CD4-positive, alpha-beta T cell treated with Interleukin-17A for 4 hours (primary cell): ENCODE results near the gene ELP4.
"Not testable (repeated sequence)": the region's sequence is repeated elsewhere in the genome, so short reads cannot be mapped to it uniquely, and the experiment has no call there.

Experiments
- DNase-seq: peaks from one replicate; pipeline ENCODE4 v3.0.0-alpha.2; 2020; ENCODE audit warnings: mixed read lengths

Gene ELP4

DNA sequence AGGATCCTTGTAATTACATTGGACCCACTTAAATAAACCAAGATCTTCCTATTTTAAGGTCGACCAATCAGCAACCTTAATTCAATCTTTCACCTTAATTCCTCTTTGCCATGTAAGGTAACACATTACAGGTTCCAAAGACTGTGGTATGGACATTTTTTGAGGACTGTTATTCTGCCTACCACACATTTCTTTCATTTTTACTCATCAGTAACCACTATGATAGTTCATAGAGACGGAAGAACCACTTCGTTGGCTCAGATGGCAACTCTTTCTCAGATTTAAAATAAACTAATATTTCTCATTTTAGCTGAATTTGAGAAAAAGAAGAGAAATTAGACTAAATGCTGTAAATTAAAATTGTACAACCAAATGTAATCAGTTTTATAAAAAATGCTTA lies 205.3 kb downstream of the ELP4 start:
- DNase-seq, result no peak

DNA sequence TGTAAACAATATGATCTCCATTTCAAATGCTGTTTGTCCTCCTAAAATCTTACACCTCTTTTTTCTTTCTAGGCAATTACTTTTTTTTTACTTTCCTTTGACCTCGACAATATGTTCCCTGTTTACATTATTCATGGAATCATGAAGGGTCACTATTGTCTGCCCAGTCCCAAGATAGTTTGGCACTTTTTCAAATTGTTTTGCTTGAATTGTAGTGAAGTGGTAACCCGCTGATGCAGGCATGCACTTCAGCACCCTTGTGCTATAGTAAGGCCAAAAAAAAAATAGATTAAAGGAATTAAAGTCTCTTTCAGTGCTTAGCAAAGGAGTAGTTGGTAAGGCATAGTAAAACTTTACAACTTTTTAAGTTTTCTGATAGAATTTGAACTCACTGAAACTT lies 210.7 kb downstream of the ELP4 start:
- DNase-seq, result no peak

DNA sequence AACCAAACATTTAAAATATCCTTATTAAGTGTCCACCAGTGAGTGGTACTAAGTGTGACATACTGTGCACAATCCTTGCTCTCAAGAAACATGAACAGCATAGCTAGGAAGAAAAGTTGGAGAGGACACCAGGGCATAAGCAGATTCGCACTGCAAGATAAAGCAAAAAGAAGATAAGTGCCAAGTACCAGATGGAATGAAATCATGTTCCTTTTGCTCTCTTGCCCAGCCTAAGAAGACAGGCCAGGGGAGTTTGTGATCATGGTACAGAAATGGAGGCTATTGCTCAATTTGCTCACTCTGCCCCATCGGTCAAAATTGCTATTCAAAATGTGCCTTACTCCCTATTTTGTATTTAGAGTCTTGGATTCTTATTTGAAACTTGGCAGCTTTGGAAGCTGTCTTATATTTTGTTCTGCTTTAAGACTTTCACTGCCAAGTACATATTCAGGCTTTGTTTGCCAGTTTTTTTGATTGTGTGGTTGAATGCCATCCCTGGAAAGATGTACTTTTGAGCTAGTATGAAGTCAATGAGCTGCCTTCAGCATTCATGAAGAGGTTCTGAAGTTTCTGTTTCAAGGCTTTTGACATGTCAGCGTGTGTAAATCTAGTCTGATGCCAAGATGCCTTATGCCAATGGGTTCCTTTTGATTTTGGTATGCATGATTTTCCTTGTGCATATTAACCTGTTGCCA lies 211.3 kb downstream of the ELP4 start:
- DNase-seq, result no peak

DNA sequence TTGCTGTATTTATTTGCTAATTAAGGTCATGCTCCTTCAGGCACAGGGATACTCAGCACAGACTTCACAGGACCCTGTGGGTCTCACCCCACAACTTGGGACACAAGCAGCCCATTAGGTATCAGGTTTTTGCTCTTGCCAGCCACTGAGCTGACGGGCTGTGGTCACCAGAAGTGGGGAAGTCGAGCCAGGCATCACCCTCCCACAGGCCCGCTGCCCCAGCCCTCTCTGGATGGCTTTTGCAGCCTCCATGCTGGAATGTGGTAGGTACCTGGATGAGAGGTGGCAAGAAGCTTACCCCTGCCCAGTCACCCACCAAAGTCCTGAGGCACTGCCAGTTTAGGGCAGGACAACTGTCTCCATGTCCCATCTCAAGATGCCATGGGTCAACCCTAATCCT lies 213.2 kb downstream of the ELP4 start:
- no peak for DNase-seq

DNA sequence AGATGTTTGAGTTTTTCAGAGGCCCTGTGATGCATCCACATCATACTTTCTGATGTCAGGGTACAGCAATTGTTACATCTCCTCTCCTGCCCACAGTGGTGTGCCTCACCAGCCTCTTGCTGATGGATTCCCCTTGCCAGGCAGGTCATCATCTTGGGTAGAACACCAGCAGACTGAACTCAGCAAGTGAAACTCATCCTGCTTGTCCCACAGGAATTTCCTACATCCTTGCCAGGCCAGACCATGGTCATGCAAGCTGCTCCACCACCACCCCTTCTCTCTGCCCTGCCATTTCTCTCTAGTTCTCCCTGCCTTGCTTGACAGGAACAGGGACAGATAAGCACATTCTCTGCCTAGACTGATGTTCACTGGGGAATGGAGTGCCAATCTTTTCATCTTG lies 215.6 kb downstream of the ELP4 start:
- no peak for DNase-seq

DNA sequence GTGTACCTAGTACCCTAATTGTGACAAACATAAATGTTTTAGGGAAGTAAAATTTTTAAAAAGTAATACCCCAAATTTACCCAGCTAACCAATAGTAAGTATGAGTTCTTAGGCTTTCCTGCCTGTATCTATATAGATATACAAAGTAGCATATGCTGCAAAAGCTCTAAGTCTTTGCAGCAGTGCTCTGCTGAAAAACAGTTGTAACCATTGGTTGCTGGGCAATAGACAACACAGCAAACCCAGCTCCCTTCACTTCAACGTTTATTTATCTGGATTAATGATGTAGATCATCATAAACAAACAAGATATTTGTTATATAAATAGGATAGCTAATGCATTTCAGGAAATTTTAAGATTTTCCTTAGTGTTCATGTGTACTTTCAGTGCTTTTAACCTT lies 218.9 kb downstream of the ELP4 start:
- no peak for DNase-seq

DNA sequence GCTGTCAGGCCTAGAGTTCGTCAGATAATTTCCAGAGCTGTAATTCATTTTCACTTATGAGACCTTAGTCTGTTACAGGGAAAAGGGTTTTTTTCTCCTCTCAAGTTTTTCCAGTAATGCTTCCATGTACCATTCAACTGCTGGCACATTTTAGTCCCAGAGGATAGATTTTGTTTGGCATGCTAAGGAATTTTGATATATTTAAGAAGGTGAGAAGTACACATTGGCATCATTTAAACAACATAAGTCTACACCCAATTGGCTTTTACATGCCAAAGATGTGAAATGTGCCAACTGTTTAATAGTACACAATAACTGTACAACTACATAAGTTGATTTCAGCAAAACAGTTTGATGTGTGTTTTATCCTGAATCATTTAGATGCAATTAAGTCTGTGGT lies 230.6 kb downstream of the ELP4 start:
- no peak for DNase-seq

DNA sequence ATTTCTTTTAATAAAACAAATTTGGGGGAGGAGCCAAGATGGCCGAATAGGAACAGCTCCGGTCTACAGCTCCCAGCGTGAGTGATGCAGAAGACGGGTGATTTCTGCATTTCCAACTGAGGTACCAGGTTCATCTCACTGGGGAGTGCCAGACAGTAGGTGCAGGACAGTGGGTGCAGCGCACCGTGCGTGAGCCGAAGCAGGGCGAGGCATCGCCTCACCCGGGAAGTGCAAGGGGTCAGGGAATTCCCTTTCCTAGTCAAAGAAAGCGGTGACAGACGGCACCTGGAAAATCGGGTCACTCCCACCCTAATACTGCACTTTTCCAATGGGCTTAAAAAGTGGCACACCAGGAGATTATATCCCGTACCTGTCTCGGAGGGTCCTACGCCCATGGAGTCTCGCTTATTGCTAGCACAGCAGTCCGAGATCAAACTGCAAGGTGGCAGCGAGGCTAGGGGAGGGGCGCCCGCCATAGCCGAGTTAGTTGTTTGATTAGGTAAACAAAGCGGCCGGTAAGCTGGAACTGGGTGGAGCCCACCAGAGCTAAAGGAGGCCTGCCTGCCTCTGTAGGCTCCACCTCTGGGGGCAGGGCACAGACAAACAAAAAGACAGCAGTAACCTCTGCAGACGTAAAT lies 231.3 kb downstream of the ELP4 start:
- not testable (repeated sequence) for DNase-seq

DNA sequence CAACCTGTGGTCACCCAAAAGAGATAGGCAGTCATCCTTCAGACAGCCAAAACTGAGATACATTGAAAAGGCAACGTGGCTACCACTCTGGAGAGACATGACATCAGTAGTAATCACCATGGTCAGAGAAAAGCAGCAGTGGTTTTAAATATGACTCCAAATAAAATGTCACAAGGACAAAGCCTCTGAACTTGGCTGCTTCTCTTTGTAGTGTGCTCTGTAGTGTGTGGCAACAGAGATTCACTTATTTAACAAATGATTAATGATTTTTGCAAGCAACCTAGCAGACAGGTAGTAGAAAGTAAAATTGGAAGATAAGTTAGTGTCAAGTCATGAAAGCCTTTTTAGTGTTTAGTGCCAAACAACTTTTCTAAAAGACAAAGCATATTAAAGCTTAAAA lies 238.0 kb downstream of the ELP4 start:
- no peak for DNase-seq

DNA sequence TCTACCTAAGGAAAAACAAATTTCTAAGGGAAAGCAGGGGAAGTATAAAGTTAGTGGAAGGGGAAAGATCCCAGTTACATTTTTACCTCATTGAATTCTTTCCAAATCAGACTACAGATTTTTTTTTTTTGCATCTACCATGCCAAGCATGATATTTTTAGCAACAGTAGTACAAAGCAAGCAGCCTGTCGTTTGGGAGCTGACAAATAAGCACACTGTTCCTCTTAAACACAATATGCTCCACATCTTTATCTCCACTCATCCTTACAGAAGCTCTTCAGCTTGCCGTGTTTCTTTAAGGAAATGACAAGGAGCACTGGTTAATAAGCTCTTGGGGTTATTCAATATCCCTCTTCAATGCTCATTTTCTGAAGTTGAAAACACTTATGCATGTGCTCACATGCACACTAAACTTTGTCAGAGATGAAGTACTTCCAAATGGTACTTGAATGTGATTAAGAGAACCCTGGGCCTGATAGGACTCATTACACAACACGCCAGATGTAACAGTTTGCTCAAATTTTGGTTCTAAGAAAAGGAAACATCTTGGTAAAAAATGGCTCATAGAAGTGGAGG lies 247.8 kb downstream of the ELP4 start:
- no peak for DNase-seq

DNA sequence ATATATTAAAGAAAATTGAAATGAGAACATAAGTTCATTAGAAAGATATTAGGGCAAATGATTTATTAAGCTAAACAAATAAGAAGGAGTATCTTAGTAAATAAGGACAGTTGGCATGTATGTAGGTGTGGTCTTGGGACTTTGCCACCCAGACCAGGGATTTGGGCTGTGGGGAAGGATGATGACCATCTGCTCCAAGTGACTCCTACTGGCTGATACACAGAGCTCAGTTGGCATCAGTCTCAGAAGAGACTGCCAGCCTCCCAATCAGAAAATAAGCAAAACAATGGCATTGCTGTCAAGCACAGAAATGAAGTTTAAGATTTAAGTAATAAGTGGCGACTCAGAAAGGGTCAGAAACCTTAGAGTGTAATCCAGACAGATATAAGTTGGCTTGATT lies 252.1 kb downstream of the ELP4 start:
- no peak for DNase-seq

DNA sequence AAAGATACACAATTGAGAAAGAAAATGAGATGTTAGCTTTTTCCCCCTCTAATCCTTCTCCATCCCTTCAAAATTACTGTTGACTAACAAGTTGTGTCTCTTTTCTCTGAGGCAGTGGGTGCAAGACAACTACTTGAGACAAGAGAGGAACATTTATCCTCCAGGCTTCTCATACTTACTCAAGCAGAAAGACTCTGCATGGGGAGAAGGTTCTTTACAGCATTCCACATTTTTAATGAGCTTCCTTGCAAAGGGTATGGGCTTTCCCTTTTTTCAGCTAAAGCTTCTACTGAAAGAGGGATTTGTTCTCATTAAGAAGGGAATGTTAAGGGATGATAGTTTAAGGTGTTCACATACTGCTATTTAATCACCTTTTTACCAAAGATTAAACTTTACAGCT lies 253.7 kb downstream of the ELP4 start:
- no peak for DNase-seq

DNA sequence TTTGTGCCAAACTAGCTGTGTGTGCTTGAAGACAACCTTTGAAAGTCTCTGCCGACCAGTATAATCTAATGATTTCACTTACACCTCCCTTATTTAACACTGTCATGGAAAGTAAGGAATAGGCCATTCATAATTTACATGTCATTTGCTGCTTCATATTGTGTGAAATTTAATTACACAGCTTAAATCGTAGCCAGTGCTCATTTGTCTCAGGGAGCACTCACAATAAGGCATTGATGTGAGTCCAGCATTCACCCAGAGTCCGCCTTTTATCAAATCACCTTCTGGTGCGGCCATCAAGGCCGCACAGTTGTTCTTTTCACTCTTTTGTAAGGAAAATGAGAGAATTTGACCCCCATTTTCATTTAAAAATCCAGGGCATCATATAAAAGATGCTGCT lies 254.7 kb downstream of the ELP4 start:
- no peak for DNase-seq

DNA sequence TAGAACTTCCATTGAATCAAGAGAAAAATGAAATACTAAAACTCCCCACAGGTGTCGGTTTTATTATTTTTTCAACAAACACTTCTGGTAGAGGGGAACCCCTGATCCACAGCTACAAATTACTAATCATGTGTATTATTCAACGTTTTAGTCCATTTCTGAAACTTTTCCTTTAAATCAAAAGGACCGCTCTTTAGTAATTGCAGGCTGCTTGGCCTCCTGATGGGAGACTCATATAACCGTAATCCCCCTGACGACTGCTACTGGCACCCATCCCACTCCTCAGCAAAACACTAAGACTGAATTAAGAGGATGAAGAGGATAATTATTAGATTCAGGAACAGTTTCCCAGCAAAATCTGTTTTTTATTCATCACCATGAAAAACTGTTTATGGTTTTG lies 255.2 kb downstream of the ELP4 start:
- DNase-seq, result no peak

DNA sequence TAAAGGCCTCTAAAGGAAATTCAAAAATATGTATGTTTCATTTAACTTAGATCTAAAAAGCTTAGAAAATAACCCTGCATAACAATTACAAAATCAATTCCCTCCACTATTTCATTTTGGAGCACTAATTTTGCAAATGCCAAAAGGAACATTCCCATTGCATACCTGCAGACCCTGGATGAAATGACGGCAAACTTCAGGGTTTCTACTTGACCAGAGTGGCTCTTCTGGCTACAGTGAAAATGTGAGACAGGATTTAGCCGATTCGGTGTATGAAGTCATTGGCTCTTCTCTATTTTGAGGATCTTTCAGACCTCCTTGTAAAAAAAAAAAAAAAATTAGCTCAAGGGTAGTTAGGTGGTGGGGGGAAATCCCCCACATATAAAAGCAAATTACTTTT lies 257.5 kb downstream of the ELP4 start:
- no peak for DNase-seq

DNA sequence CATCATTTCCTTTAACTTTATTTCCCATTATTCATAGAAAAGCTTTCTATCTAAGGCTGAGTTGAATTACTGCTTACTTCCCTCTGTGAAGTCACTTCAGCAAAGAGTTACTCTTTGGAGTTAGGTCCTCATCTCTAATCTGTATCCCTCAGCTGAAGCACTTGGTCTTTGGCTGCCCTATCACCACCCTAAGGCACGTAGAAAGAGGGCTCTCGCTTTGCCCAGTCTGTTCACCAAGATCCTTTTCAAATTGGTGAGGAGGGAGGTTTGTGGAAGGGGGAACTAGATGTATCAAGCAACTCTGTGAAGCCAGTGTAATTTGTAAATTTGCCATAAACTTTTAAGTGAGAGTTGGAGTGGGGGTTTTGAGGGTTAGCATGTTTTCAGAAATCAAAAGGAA lies 258.1 kb downstream of the ELP4 start:
- no peak for DNase-seq

DNA sequence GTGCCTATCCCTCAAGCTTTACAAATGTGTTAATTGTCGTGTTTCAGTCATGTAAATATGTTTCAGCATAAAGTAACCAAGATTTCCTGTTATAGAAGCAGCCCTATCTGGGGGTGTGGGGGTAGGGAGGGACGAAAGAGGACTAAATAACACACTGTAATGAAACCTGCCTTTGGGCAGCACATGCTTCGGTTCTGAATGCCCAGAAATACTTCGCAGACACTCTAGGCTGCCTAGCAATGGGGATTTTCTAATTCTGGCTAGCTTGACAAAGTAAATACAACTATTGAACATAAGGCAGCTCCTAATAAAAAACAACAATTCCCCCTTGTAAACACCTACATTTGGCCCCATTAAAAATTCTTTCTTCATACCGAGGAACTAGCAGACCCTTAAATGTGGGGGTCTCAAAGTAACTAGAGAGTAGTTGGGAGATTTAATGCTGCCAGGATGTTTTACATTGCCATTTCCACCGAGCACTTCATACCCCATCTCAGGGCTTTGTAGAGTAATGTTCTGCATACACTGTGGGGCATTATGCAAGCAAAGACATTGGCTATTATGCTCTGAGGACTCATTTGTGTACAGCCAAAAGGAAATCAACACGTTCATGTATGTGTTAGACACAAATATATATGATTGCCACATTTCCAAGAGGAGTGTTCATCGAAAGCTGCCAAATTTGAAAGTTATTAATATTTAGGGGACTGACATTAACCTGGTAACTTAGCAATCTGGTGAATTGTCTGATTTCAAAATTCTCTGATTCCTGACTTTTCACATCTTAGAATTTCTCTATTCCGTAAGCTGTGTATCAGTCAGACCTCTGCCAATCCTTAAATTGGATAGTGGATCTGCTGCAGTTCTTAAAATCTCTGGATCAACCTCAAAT lies 259.4 kb downstream of the ELP4 start:
- DNase-seq, result no peak

DNA sequence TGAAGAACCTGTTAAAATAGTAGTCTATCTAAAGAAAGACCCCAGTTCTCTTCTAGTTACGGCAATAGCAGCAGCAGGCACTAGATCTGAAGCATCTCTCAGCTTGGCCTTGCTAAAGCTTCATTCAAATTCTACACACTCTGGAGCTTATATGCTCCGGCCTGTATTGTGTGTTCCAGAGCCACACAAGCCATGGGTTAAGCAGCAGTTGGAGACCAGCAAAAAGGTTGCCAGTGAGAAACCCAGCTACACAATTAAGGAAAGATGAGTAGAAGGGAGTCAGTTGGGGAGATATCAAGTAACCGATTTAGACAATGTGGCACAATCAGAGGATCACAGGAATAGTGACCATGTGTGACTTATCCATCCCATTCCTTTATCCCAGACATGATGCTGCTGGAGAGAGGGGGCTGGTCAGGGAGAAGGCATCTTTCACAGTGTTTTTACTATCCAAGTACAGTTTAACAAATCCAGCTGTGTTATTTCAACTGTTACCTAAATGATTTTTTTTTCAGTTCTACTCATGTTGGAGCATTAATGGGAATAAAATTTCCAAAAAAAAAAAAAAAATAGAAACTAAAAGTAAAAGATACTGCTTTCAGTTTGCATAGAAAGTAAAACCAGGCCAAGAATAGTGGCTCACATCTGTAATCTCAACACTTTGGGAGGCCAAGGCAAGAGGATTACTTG lies 260.6 kb downstream of the ELP4 start:
- no peak for DNase-seq

DNA sequence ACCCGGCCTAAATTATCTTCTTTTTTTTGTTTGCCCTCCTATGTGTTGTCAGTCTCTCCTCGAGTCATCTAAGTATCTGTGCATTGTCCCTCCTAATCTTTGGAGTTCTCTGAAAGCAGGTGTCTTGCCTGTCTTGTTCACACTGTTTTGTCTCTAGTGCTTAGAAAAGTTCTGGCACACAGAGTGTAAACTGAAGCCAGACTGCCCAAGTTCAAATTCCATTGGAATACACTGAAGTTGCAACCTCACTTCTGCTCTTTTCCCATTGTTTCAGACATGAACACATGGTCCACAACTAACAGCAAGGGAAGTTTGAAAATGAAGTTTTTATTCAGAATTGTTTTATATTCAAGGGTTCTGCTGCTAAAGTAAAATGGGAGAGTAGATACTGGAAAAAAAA lies 262.8 kb downstream of the ELP4 start:
- no peak for DNase-seq

DNA sequence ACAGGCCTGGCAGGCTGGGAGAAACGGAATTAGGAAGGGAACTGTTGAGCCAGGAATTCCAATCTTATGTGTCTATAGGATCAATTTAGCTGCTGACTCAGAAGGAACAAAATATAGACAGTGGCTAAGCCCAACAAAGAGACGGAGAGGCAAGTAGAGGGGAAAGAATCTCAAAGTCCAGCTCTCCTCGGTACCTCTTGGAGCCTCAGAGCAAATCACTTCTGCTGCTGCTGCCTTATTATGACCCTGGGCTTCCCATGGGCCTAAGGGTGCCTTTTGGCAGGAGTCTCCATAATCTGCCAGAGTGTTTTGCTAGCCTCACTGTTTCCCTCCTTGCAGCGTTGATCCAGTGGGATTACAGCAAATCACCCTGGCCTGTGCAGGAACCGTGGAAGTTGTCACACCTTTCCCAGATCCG lies 269.8 kb downstream of the ELP4 start:
- DNase-seq, result no peak

DNA sequence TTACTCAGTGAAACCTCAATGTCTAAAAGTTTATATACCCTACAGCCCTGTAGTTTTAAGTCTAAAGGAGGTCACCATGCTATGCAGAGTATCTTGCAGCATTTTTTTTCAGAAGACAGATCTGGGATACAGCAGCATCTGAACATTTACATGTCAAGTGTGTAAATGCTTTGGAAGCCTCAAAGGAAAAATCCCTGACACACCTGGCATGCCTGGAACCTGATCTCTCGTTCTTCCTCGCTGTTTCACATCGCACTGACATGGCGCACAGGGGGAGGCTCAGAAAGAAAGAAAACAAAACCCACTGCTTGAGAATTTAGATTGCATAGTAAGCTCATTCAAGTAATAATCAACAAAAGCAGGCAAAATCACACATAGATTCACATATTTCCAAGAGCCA lies 270.5 kb downstream of the ELP4 start:
- DNase-seq, result no peak

DNA sequence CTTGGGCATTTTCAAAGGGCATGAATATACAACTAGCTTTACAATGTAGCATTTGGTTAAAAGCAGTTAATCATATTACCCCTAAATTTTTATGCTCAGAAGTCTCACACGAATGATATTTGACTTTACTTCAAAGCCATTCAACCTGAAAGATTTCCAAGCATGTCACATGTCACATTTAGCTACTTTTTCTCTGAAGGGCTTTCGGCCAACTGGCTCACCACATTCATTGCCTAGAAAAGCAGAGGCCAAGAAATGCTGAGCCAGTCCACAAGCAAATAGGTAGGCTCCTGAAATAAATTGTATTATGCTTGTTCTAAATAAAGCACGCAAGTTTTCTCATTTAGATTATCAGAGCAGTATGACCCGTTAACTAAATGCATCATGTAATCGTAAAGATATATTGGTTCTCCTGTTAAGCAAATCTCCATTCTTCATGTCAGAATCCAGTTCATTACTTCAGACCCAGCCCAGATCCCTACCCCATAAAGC lies 271.0 kb downstream of the ELP4 start:
- DNase-seq, result no peak

DNA sequence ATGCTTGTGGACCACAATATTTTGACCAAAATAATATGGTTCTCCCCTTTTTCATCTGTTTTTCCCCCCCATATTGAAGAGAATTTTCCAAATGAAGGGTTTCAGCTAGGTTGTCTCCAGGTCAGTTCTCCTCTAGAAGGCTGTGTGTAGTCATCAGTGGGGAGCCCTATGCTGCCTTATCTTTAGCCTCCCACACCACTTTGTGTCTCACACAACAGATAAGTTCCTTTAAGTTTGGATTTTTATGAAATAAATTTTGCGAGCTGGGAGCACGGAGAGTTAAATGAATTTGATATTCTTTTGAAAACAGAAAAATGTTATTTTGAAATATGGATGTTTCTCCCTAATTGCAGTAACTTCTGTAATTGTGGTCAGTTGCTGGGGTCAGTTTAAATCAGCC lies 272.7 kb downstream of the ELP4 start:
- no peak for DNase-seq
